HK-2 (cell line): ENCODE results near the gene LPAR1.

Experiments
- DNase-seq: peaks from one replicate; pipeline ENCODE4 v3.0.0-alpha.2; 2018; ENCODE audit not compliant: unreplicated experiment

The LPAR1 gene

DNA sequence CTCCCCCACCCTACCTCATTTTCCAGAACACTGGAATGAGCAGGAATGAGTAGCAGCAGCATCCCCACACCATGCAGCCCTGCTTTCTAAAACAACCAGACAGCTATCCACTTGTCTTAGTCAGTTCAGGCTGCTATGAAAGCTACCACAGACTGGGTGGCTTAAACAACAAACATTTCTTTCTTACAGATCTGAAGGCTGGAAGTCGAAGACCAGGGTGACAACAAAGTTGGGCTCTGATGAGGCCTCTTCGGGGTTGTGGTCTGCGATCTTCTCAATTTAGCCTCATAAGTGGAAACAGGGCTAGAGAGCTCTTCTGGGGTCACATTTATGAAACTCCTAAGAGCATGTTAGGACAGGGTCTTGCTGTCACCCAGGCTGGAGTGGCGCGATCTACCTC, 38.9 kb downstream of the LPAR1 start:
- no peak for DNase-seq

DNA sequence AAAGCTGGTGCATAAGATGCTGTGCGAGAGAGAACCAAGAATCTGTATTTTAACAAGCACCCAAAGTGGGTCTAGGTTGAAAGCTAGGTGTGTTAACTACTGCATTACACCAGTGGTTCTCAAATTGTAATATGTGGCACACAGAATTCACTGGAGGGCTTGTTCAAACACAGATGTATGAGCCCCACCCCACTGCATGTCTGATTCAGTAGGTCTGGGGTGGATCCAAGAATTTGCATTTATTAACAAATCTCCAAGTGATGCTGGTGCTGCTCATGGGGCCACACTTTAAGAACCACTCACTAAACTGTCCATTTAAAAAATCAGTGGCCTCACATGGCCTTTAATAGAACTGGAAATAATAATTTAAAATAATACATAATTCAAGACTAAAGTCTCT, 40.4 kb downstream of the LPAR1 start:
- no peak for DNase-seq

DNA sequence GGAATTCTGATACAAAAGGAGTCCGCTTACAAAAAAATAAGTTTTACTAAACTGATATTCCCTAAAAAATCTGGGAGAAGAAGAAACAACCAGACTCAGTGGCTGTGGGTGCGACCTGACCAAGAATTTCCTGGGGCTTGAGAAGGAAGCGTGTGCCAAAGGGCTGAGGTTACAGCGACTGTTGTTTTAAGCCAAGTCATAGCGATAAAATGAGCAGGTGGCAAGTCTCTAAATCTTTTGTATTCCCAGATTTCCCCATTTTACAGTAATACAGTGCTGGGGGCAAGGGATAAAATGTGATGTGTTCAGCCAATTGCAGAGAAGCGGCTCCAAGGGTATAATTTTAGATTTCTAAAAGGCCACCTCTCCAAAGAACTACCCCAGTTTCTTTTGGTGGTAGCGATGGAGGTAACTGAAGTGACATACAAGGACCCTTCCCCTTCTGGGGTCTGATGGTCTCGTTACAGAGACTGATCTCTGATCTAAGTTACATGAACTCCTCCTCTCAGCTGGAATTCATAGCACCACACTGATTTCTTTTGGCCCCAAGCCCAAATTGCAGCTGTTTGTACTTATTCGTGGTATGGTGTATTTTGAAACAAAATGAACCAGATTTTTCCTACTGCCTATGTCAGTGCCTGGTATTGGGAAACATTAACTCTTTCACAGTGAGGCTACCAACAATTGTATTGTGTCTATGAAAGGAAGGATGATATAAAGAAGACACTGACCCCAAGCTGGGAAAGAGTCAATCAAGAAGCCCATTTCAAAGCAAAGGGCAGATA, 41.6 kb downstream of the LPAR1 start:
- DNase-seq: no peak

DNA sequence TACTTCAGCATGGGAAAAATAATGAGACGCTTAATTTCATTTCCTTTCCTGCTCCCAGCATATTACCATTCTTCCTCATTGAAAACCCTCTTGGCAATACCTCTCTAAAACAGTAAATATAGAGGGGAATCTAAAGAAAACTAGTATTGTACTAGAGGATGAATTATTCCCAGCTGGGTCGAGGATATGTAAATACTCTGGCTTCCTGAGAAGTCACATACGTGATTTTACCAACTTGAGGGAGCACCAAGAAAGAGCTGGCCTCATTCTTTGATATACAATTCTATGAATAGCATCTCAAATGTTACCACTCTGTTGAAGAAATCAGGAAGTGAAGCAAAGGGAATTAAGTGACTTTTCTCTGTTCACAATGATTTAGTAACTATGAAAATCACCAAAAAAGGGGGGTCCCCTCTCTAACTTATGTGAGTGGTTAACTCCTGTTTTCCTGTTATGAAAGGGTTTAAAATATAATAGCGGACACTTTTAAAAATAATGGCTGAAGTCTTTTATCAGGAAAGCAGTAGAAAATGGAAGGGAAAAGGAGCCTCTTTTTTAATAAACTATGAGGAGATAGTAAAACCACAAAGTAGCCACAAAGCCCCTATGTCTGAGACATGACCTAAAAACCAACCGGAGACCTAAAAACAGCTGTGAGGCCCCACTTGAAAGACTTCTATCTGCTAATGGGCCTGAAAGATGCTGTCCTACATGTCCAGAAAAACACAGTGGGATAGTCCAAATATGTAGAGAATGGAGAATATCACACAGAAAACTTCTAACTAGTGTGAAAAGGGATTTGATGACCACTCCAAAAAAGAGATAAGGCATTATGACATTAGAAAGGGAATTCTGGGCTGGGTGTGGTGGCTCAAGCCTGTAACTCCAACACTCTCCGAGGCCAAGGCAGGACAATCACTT, 42.6 kb downstream of the LPAR1 start:
- DNase-seq: no peak

DNA sequence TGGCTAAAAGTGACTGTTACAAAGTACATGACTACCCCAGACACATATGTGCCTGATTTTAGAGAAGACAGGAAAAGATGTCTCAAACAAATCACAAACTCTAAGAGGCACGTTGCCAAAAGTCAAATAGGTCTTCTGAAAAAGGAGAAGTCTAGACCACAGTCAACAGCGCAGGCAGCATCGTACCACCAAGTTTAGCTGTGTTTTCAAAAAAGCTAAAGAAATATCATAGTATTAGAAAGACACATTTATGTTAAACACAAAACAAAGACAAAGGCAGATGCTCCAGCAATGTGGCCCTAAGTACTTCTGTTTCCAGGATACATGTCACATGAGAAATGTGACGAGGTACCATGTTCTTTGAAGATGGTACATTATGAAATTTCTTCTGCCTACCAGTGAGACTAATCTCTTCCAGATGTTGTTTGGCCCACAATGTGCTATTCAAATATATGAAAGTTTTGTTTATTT, 43.5 kb downstream of the LPAR1 start:
- no peak for DNase-seq

DNA sequence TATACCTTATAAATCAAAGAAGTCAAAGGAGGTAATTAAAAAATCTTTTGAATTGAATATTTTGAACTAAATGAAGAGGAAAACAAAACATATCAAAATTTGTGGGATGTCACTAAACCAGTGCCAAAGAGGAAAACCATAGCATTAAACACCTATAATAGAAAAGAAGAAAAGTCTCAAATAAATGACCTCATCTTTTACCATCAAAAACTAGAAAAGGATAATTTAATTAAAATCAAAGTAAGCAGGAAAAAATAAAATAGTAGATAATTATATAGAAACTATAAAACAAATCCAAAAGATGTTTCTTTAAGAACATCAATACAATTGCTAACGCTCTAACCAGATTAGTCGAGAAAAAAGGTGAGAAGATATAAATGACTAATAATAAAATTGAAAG, 47.8 kb downstream of the LPAR1 start:
- DNase-seq: no peak

DNA sequence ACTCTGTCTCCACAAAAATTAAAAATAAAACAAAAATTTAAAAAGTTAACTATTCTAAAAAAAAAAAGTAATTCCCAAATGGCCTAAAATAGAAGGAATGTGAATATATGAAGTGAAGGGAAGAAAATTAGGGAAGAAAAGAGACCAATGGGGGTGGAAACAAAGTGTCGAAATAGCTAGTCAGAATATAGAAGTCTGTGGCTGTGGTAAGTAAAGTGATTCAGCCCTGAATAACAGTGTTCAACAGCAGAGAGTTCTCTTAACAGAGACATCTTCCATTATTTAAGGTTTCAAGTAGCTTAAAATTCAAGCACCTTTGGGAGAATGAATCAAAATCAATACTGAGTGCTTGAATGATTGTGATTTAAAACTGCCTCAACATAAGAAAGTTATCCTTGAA, 51.7 kb downstream of the LPAR1 start:
- no peak for DNase-seq

DNA sequence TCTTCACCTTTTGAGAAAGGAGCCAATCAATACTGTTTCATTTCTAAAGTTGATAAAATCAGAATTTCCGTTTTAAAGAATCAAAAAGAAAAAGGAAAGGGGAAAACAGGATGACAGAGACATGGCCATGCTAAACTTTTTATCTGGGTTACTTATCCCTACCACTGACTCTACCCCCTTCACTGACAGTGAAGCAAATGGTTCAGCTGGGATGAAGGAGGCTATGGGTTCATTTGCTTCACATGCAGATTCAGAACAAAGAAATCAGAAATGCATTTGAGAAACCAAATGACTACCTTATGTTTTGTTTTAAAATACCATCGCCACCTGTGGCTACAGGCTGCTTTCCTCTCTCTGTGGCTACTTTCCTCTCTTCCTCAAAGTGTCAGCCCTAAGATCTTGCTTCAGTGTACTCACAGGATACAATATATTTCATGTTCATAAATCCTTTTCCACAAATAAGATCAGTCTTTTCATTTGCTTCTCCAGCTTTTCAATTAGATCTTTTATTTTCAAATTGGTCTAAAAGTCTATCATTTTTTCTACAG, 53.3 kb downstream of the LPAR1 start:
- DNase-seq: no peak

DNA sequence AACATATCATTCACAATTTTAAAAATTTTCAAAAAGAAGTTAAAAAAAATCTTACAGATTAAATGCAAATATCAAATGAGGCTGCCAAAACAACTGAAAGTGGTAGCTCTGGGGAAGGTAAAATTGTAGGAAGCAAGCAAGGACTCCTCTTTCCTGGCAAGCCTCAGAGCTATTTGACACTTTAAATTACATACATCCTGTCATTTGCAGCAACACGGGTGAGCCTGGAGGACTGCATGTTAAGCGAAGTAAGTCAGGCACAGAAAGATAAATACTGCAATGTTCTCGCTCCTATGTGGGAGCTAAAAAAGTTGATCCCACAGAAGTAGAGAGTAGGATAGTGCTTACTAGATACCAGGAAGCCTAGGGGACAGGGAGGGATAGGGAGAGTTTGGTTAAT, 58.0 kb downstream of the LPAR1 start:
- DNase-seq: no peak

DNA sequence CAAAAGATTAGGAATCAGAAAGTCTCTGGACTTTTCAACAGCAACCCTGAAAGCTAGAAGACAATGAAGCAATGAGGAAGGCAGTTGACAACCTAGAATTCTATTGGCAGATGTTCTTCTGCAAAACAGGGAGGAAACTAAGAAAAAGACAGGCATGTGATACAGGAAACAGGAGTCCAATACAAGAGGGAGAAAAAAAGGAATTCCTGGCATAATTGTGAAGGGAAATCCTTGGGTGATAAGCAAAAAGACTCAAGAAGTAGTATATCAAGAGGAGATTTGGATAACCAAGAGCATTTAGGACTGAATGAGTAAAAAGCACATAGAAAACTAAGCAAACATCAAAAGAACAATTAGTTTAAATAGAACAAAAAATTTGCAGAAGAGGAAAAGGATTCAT, 58.6 kb downstream of the LPAR1 start:
- no peak for DNase-seq

DNA sequence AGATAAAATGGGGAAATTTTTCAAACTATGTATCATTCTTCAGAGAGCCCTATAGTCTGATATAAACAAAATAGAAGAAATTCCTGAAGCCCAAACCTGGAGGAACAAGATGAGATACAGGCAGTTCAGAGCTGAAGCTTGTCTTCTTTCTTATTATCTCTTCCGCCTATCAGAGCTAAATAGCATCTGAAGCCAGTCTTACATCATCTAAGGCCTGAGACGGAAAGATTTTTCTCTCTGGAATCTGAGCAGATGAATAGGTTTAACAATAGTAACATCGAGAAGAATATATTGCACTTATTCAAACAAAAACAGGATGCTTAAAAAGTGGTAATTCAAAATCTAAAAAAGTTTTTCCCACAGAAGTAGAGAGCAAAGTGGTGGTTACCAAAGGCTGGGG, 59.8 kb downstream of the LPAR1 start:
- no peak for DNase-seq

DNA sequence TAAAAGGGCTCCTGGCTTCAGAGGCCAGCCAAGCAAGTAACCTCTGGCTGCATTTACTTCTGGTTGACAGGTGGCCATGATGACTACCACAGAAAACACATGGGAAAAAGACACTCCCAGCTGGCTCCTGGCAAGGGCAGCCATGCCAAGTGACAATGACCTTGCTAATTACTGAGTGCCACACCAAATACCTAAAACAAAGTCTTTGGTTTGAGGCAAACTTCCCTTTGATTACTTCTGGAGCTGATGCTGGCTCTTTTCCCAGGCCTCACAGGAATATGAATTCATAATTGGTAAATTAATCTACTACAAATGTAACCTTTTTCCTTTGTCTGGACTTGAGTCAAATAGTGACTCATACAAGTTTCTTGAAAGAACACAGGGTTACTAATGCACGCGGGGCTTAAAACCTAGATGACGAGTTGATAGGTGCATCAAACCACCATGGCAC, 61.0 kb downstream of the LPAR1 start:
- no peak for DNase-seq

DNA sequence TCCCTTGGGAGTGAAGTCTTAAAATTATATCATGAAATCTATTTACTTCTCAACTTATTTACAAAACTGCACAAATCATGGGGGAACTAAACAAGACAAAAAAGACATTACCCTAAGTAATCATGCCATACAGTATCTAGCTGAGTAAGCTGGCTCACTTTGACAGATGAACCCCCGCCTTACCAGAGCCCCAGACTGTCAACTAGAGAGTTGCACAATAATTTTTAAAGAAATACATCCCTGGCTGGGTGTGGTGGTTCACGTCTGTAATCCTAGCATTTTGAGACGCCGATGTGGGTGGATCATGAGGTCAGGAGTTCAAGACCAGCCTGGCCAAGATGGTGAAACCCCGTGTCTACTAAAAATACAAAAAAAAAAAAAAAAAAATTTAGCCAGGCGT, 62.3 kb downstream of the LPAR1 start:
- no peak for DNase-seq

DNA sequence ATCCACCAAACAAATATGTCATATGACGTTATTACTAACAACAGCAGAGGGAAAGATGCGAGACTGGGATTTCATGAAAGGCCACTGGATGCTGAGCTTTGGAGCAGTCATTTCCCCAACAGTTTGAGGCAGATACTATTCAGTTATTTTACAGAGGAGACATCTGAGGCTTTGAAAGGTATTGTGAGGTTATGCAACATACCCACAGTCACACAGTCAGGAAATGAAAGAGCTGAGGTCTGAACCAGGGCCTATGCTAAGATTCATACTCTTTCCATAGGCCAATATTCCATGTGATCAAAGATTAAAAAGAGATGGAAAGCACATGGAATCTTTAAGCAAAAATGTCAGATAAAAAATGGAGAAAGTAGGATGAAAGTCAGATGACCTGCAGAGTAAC, 63.0 kb downstream of the LPAR1 start:
- DNase-seq: no peak

DNA sequence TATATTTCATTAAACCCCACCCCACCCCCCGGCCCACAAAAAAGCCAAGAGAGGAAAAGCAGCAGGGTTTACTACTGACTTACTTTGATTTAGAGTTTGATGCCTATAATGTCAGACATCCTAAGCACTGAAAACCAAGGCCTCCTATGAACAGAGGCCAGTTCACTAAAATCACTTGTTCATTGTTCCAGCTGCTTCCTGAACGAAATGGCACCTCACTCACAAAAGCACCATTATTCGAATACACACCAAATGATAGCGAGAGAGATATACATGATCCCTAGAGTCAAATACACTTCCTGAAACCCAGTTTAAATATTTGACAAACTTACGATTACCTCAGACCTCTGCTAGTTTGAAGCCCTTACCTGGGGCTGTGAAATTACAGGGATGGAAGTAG, 66.6 kb downstream of the LPAR1 start:
- DNase-seq: no peak

DNA sequence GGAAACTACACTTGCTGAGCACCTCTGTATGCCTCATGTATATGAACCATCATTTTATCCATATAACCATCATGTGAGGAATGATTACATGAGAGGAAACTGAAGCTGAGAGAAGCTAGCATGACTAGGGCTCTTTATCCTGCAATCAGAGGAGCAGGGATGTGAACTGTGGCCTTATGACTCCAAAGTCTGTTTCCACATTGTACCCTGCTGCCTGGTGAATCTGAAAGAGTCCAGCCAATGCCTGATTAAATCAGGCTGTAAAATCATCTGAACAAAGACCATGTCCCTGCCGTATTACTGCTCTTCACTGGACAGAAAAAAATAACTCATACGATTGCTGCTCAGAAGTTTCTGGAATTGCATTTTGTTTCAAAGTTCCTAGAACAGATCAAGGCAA, 67.0 kb downstream of the LPAR1 start:
- DNase-seq: no peak

DNA sequence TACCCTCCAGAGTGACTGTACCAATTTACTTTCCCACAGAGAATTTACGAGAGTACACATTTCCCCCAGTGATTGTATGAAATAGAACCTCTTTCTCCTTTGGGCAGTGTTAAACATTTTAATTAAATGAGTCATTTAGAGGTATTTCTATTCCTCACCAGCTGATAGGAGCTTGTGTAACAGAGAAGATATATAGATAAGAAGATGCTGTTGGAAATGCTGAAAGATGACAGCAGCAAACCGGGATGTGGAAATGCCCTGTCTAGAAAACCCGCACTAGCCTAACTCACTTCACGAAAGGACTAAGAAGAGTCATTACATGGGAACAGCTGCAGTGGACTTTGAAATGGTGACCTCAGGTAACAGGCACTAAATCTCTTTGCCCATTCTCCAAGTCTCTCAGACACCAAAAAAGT, 68.3 kb downstream of the LPAR1 start:
- no peak for DNase-seq

DNA sequence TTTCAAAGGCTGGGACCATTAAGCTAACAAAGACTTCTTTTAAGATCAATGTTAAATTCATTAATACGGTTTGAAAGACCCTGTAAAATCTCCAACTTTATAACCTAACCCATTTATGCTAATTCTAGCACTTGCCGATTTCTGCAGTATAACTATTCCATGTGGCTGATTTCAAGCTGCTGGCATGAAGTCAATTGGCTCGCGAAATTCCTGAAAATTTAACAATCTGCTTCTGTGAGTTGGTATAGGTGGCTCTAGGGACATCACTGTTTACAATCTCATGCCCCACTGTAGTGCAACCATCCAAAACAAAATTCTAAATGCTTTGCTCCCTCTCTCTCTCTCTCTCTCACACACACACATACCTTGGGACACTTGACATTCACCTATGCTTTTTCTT, 70.2 kb downstream of the LPAR1 start:
- no peak for DNase-seq

DNA sequence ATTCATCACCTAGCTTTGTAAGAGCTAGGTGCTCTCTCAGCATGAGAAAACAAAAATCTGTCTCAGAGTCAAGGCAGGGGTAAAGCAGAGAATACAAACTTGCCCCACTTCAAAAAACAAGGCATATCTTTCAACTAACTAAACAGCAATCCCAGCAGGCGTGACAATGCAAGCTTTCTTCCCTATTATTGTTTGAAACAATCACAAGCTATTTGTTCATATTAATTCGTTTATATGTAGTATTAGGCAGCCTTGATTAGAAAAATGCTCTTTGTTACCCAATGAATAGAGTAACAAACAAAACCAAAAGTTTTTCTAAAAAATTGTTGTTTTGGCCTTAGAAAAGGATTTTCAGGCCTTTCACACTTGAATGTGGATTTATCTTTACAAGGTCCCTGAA, 71.1 kb downstream of the LPAR1 start:
- no peak for DNase-seq

DNA sequence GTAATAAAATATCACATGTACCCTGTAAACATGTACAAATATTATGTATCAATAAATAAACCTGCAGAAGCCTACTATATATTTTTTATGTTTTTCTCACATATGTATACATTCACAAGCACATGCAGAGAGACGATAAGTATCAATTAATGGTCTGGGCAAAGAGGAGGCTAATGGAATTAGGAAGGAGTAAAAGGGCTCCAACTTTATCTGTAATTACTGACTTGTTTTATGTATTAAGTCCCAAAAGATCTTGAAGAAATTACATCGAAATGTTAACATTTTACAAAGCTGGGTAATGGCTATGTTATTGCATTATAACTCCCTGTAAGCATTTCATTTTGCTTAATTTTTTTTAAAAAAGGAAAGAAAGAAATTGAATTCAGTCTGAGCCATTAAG, 78.0 kb downstream of the LPAR1 start:
- DNase-seq: no peak

DNA sequence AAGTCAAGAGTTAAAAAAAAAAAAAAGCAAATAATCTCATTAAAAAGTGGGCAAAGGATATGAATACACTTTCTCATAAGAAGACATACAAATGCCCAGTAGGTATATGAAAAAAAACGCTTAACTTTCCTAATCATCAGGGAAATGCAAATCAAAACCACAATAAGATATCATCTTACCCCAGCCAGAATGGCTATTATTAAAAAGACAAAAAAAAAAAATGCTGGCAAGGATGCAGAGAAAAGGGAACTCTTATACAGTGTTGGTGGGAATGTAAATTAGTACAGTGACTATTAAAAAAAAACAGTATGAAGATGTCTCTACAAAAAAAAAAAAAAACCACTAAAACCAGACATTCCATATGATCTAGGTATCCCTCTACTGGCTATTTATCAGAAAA, 79.4 kb downstream of the LPAR1 start:
- DNase-seq: no peak

DNA sequence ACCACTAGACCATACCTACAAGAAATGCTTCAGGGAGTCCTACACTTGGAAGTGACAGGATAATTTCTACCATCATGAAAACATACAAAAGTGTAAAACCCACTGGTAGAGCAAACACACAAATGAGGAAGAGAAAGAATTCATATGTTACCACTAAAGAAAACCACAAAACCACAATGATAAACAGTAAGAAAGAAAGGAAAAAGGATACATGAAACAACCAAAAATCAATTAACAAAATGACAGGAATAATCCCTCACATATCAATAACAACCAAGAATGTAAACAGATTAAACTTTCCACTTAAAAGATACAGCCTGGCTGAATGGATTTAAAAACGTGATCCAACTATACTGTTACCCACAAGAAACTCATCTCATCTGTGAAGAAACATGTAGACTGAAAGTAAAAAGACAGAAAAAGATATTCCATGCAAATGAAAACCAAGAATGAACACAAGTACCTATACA, 83.4 kb downstream of the LPAR1 start:
- no peak for DNase-seq

DNA sequence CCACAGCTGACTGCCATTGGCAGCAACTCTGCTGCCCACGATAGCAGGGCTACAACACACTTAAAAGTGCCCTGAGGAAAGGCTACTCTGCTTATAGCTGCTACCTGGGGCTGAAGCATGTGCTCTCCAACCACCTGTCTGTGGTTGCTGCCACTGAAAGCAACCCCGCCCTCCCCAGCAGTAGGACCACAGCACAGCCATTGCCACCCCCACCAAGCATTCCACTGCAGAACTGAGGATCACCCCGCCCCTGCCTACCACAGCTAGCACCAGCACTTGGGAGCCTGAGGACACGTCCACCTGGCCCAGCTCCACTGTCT, 85.8 kb downstream of the LPAR1 start:
- no peak for DNase-seq
